ENCODE data around the gene RILP. TPM values are rescaled to one million over a fixed set of nuclear protein-coding genes. Genes with fewer than 3 reads are reported as not detected.

Gene RILP
- total and polyA plus RNA-seq, 12 donors, result 47.5 to 152 (median 63.2) TPM

- no peak for DNase-seq
- no peaks in the 10 kb centered on the region for H3K9me3 ChIP-seq
- intact Hi-C loops (cut with DNase I), result no loop called here
- peaks cover 0 to 79% (median 15%) of the 10 kb centered on the region in 9 donors for H3K36me3 ChIP-seq
- H3K27ac ChIP-seq, result peak overlapping the region in 2 of 10 donors; percentile 4 to 31
- no peak for ATAC-seq
- H3K4me1 ChIP-seq, result peaks cover 0 to 28% (median 6%) of the 10 kb centered on the region in 9 donors
- no peak overlapping the region for H3K4me3 ChIP-seq
- no peaks in the 10 kb centered on the region for H3K27me3 ChIP-seq
- WGBS, 2 donors, result 86 to 89% methylated on average over 15 of the region's 15 CpGs
- TF ChIP-seq CTCF (IDR thresholded peaks at IDR 0.05), result no peak
Observed at GRCh38 chr17:1636732-1637285, 12.9 kb downstream of the RILP start.

- ATAC-seq, result peak in 1 of 8 donors; percentile 15
- 83 to 85% methylated on average over 10 of the region's 10 CpGs for WGBS, 2 donors
Observed at GRCh38 chr17:1635675-1636465, 13.8 kb downstream of the RILP start.

GRCh38 chr17:1634841-1635650 lies 14.6 kb downstream of the RILP start:
- Histone ChIP-seq H3K9me3 (no peaks in the 10 kb centered on the region), H3K27me3 (no peaks in the 10 kb centered on the region), H3K4me3 (no peak overlapping the region), H3K4me1 (peaks cover 0 to 17% (median 4%) of the 10 kb centered on the region in 9 donors), H3K27ac (peak overlapping the region in 2 of 10 donors; percentile 42 to 51), H3K36me3 (peaks cover 0 to 70% (median 15%) of the 10 kb centered on the region in 9 donors)
- ATAC-seq (no peak), DNase-seq (no peak)
- intact Hi-C loops (cut with DNase I), result no loop called here
- 96% methylated on average over 45 of the region's 45 CpGs for WGBS, 2 donors
- TF ChIP-seq CTCF (IDR thresholded peaks at IDR 0.05), result no peak

More at GRCh38 chr17:1635675-1636465, 13.8 kb downstream of the RILP start:
- no peak for DNase-seq
- Histone ChIP-seq H3K9me3 (no peaks in the 10 kb centered on the region), H3K27me3 (no peaks in the 10 kb centered on the region), H3K4me3 (no peak overlapping the region), H3K36me3 (peaks cover 0 to 75% (median 15%) of the 10 kb centered on the region in 9 donors), H3K27ac (peak overlapping the region in 1 of 10 donors; percentile 31), H3K4me1 (peaks cover 0 to 25% (median 10%) of the 10 kb centered on the region in 9 donors)
- intact Hi-C loops (cut with DNase I), result no loop called here
- no peak for TF ChIP-seq CTCF (IDR thresholded peaks at IDR 0.05)

- Histone ChIP-seq H3K27ac (no peak overlapping the region), H3K4me1 (peaks cover 3 to 46% (median 25%) of the 10 kb centered on the region in 9 donors), H3K27me3 (no peaks in the 10 kb centered on the region), H3K4me3 (no peak overlapping the region), H3K36me3 (peaks cover 0 to 26% (median 5%) of the 10 kb centered on the region in 9 donors), H3K9me3 (no peaks in the 10 kb centered on the region)
- TF ChIP-seq CTCF (IDR thresholded peaks at IDR 0.05), result no peak
- DNase-seq (no peak), ATAC-seq (no peak)
- intact Hi-C loops (cut with DNase I), result loop anchor here in 3 of 10 donors (1.0 to 2.0 kb wide), 2 partner anchors 56 kb away; no protein-coding TSS in a partner anchor
- 85 to 86% methylated on average over 4 of the region's 4 CpGs for WGBS, 2 donors
Observed at GRCh38 chr17:1630662-1631061, 19.0 kb downstream of the RILP start.
